ENCODE results near the gene TUNAR.

Gene TUNAR

GRCh38 chr14:95872777-95873176 is 3.9 kb upstream of the TUNAR start:
- Histone ChIP-seq H3K4me3 (ENCODE audit: low read depth, low read length) (no peak overlapping the region), H3K27ac (no peak overlapping the region), H3K27me3 (ENCODE audit: insufficient read depth, low read depth, severe bottlenecking) (no peaks in the 10 kb centered on the region), H3K9me3 (ENCODE audit: severe bottlenecking) (no peaks in the 10 kb centered on the region), H3K36me3 (no peaks in the 10 kb centered on the region)
- DNase-seq, result peak; percentile 17
- TF ChIP-seq CTCF (IDR thresholded peaks at IDR 0.05; ENCODE audit: low read depth, low read length), result no peak

GRCh38 chr14:95875831-95876760 is 536 bp upstream of the TUNAR start:
- Histone ChIP-seq H3K27me3 (ENCODE audit: insufficient read depth, low read depth, severe bottlenecking) (no peaks in the 10 kb centered on the region), H3K9me3 (ENCODE audit: severe bottlenecking) (no peaks in the 10 kb centered on the region), H3K27ac (peak overlapping the region; percentile 30; the same call in 1 of the 2 replicates), H3K4me3 (ENCODE audit: low read depth, low read length) (peak overlapping the region; percentile 54), H3K36me3 (no peaks in the 10 kb centered on the region)
- peak; percentile 52 for TF ChIP-seq CTCF (IDR thresholded peaks at IDR 0.05; ENCODE audit: low read depth, low read length)
- peak; percentile 56 for DNase-seq

GRCh38 chr14:95877633-95878032 is 1.0 kb downstream of the TUNAR start:
- Histone ChIP-seq H3K4me3 (ENCODE audit: low read depth, low read length) (peak overlapping the region; percentile 54), H3K9me3 (ENCODE audit: severe bottlenecking) (no peaks in the 10 kb centered on the region), H3K27me3 (ENCODE audit: insufficient read depth, low read depth, severe bottlenecking) (no peaks in the 10 kb centered on the region), H3K36me3 (no peaks in the 10 kb centered on the region), H3K27ac (no peak overlapping the region)
- TF ChIP-seq CTCF (IDR thresholded peaks at IDR 0.05; ENCODE audit: low read depth, low read length), result no peak
- no peak for DNase-seq

- Histone ChIP-seq H3K9me3 (ENCODE audit: severe bottlenecking) (no peaks in the 10 kb centered on the region), H3K27ac (no peak overlapping the region), H3K36me3 (no peaks in the 10 kb centered on the region), H3K4me3 (ENCODE audit: low read depth, low read length) (no peak overlapping the region), H3K27me3 (ENCODE audit: insufficient read depth, low read depth, severe bottlenecking) (no peaks in the 10 kb centered on the region)
- DNase-seq, result no peak
- no peak for TF ChIP-seq CTCF (IDR thresholded peaks at IDR 0.05; ENCODE audit: low read depth, low read length)
Measured at GRCh38 chr14:95884377-95884776, 7.7 kb downstream of the TUNAR start.

GRCh38 chr14:95885278-95885677 is 8.6 kb downstream of the TUNAR start:
- TF ChIP-seq CTCF (IDR thresholded peaks at IDR 0.05; ENCODE audit: low read depth, low read length), result no peak
- Histone ChIP-seq H3K27ac (no peak overlapping the region), H3K9me3 (ENCODE audit: severe bottlenecking) (no peaks in the 10 kb centered on the region), H3K27me3 (ENCODE audit: insufficient read depth, low read depth, severe bottlenecking) (no peaks in the 10 kb centered on the region), H3K4me3 (ENCODE audit: low read depth, low read length) (no peak overlapping the region), H3K36me3 (no peaks in the 10 kb centered on the region)
- DNase-seq, result no peak
